VCaP (cell line): ENCODE results near the gene TIPRL.
A peak's percentile ranks its signal among the peaks of the same experiment; 100 is the strongest.

ENCODE experiments used
- H3K27ac ChIP-seq: fragments of 450-650 bp; 2 replicates; pipeline ENCODE4 v1.5.1; 2017
- TF ChIP-seq, protein P1 (sequence below): fragments of 450-650 bp; conservative IDR thresholded peaks from 2 replicates; pipeline ENCODE4 v1.5.1; 2017; ENCODE audit warnings: mild to moderate bottlenecking, moderate library complexity

The TIPRL gene

DNA sequence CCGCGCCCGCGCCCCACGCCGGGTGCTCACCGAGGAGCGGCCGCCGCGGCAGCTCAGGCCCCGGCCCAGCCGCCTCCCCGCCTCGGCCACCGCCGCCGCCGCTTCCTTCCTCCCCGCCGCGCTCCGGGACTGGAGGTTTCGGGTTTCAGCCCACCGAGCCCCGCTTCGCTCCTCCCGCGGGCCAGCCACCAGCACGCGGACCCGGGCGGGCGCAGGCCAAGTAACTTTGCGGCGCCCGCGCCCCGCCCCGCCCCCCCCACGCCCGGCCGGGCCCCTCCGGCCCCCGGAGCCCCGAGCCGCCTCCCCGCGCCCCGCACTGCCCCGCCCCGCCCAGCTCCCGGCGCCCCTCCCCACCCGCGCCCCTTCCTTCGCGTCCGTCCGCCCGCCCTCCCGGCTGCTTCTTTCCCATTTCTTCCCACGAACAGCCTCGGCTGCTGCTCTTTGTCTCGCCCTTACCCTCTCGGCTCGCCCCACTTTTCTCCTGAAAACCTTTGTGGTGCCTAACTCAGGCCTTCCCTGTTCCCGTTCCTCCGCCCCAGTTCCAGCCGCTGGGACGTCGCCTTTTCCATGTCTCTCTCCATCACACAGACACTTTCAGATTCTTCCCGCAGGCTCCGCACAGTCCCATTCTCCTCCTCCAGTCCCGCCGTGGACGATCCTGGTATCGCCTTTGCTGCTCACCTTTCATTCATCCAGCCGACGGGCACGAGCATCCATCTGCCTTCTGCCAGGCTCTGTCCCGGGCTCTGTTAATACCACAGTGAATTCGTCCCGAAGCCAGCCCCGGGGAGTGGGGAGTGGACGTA lies 41.9 kb upstream of the TIPRL start, which contains the start of gene GPR161:
TSS of gene GPR161 (minus strand) at position 222 of the 806 bp plus-strand sequence. CDS start 32,080 bp downstream, outside the sequence.
- H3K27ac ChIP-seq = peak within 1 kb of the TSS; percentile 50; the same call in 1 of the 2 replicates

DNA sequence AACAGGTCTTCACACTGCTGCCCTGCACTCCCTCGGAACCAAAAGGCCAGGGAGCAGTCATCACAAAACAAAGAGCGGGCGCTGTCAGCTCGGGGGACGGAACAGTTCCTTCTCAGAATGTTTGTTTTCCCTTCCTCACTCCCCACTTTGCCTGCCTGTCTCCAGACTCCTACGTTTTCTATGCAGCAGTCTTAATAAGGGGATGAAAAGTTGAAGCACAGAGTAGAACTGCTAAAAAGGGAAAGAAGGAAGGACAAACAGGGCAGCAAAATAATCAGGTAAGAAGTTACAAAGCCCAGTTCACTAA lies 41.3 kb upstream of the TIPRL start:
- H3K27ac ChIP-seq = peak overlapping the region; percentile 50; the same call in 1 of the 2 replicates
- TF ChIP-seq, protein P1, sequence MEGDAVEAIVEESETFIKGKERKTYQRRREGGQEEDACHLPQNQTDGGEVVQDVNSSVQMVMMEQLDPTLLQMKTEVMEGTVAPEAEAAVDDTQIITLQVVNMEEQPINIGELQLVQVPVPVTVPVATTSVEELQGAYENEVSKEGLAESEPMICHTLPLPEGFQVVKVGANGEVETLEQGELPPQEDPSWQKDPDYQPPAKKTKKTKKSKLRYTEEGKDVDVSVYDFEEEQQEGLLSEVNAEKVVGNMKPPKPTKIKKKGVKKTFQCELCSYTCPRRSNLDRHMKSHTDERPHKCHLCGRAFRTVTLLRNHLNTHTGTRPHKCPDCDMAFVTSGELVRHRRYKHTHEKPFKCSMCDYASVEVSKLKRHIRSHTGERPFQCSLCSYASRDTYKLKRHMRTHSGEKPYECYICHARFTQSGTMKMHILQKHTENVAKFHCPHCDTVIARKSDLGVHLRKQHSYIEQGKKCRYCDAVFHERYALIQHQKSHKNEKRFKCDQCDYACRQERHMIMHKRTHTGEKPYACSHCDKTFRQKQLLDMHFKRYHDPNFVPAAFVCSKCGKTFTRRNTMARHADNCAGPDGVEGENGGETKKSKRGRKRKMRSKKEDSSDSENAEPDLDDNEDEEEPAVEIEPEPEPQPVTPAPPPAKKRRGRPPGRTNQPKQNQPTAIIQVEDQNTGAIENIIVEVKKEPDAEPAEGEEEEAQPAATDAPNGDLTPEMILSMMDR = no peak

More for the DNA sequence above, 41.9 kb upstream of the TIPRL start, which contains the start of gene GPR161:
- TF ChIP-seq, protein P1 = no peak

DNA sequence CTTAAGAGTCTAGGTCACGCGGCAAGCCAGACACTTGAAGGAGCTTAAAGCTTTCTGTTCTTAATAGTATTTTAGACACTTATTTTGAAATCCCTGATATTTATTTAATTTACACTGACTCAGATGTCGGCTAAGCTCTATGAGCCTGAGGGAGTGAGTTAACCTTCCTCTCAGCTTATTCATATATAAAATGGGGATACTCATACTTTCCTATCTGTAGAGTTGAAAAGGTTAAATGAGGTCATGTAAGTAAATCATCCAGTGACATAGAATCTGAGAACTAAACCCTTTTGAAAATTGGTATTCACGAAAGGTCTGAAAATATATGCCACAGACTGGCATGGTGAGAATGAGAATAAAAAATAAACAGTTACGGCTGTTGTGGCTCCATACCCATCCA lies 40.6 kb upstream of the TIPRL start:
- no peak overlapping the region for H3K27ac ChIP-seq
- TF ChIP-seq, protein P1 = no peak

DNA sequence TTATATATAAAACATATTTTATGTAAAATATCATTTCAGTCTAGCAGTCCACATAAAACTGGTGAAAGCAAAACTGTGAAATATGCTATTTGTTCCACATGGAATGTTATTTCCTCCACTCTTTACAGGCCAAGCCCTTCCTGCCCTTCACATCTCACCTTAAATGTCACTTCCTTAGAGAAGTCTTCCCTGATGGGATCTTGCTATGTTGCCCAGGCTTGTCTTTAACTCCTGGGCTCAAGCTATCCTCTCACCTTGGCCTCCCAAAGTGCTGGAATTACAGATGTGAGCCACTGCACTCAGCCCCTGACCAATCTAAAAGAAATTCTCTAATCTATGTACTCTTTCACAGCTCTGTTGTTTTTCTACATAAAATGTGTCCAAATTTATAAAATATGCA lies 39.7 kb upstream of the TIPRL start:
- H3K27ac ChIP-seq = no peak overlapping the region
- TF ChIP-seq, protein P1 = no peak

DNA sequence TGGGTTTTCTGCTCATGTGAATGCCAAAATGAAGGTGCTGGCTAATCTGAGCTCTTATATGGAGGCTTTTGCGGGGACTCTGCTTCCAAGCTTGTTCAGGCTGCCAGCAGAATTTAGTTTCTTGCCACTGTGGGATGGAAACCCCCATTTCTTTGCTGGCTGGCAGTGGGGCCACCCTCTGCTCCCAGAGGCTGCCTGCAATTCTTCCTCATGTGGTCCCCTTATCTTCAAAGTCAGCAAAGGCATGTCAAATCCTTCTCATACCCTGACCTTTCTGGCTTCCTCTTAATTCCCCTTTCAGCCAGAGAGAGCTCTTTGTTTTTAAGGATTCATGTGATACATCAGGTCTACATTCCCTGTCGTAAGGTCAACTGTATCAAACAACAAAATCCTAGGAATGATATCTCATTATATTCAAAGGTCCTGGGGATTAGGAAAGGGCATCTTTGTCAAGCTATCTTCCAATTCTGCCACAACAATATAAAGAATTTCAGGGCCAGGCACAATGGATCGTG lies 36.8 kb upstream of the TIPRL start:
- TF ChIP-seq, protein P1 = no peak
- H3K27ac ChIP-seq = no peak overlapping the region

DNA sequence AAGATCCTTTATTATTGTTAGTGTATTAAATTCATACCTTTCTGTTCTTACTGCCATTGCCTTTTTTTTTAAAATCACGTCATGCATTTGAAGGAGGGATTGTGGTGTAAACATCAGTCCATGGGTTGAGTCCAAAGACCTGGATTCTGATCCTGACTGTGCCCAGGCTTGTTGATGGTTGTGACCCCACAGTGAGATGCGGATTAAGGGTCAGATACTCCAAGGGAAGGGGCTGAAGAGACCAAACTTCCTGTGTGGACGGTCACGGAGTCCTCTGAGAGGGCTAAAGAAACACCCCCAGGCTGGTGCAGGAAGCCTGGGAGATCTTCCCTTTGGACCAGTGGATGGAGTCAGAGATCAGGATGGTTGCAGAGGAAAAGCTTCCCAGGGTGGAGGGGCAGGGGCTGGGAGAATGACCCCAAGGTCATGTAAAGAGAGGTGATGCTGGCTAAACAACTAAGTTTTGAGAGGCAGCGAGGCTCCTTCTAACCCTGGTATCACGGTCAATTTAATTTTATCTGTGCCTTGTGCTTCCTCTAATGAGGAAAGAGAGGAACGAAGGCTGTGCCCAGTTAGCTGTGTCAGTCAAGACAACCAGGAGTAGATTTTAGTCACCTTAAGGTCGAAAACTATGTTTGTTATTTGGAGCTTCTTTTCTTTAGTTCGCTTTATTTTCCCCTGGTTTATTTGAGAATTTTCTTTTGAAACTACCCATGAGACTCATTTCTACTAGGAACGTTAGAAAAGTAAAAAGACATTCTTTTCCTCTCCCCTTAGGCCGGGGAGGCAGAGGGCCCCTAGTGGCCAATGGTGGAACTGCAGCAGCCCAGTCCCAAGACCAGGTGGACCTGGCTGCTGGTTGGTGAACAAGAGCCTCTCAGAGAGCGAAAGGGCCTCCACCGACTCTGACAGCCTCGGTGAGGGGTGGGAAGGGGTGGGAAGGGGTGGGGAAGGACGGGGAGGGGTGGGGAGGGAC lies 33.3 kb upstream of the TIPRL start:
- TF ChIP-seq, protein P1 = peak; percentile 89
- H3K27ac ChIP-seq = no peak overlapping the region

DNA sequence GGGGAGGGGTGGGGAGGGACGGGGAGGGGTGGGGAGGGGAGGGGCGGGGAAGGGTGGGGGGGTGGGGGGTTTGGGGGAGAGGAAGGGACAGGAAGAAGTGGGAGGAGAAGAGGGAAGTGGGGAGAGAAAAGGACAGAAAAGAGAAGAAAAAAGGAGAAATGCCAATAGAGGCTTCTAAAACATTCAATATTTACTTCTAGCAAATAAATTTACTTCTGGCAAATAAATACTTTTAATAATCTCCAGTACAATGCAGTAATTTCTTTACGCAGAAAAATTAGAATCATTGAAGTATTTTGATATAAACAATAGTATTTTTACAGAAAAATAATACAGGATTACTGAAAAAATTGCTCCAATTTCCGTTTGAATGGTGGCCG lies 32.6 kb upstream of the TIPRL start:
- TF ChIP-seq, protein P1 = no peak
- no peak overlapping the region for H3K27ac ChIP-seq
